BJ (cell line): ENCODE measurements around the gene TUSC2. TPM values are rescaled to one million over a fixed set of nuclear protein-coding genes. Genes with fewer than 3 reads are reported as not detected.

ENCODE experiments used
- CTCF ChIA-PET: fragments of 350-600 bp; formaldehyde crosslinking; extraction: SDS; loops from one replicate; lab custom pipeline; 2021; ENCODE audit warnings: antibody characterized with exemption, inconsistent platforms; lab: Yijun Ruan, JAX
- POLR2A ChIA-PET: fragments of 300-600 bp; sonication (Branson Sonifier 250); formaldehyde crosslinking; extraction: SDS; loops from one replicate; lab custom pipeline; 2021; ENCODE audit warnings: antibody characterized with exemption; lab: Charles Lee
- DNase-seq: peaks from one replicate; pipeline ENCODE4 v3.0.0-alpha.2; 2011; ENCODE audit warnings: low read depth
- H3K27me3 ChIP-seq: 2 replicates; pipeline ENCODE4 v1.6.0; 2011; ENCODE audit warnings: low read length; ENCODE audit not compliant: control insufficient read depth, insufficient read depth
- H3K36me3 ChIP-seq: 2 replicates; pipeline ENCODE4 v1.5.1; 2011; ENCODE audit warnings: low read length; ENCODE audit not compliant: control insufficient read depth, insufficient read depth
- H3K4me3 ChIP-seq: 2 replicates; pipeline ENCODE4 v1.5.1; 2011; ENCODE audit warnings: low read depth, mild to moderate bottlenecking, control low read depth, low read length
- CTCF ChIP-seq: IDR thresholded peaks from 2 replicates; pipeline ENCODE4 v1.5.1; 2011; ENCODE audit warnings: low read depth, mild to moderate bottlenecking, control low read depth, inconsistent platforms, low read length, moderate library complexity; ENCODE audit not compliant: insufficient read depth
- polyA plus RNA-seq: library from polyadenylated mRNA; depleted of rRNA; stranded (reverse); fragments of >200 nt; gene quantifications from 2 replicates; pipeline ENCODE4 v1.2.3, GENCODE V29; 2011

TUSC2 gene
- polyA plus RNA-seq, 1 experiment: 38.9 TPM

GRCh38 chr3:50320853-50321335 lies 7.1 kb downstream of the TUSC2 start:
- ChIA-PET POLR2A (interaction anchor here (0.6 kb wide), 1 partner anchor 29 kb away, joined by 3 read pairs; no protein-coding TSS in a partner anchor), CTCF (interaction anchor here (1.0 to 1.9 kb wide), 4 partner anchors 14 to 47 kb away, joined by 3 to 6 read pairs (median 4); no protein-coding TSS in a partner anchor)
- peak overlapping the region; percentile 53 for H3K4me3 ChIP-seq
- H3K27me3 ChIP-seq: no peaks in the 10 kb centered on the region
- DNase-seq: no peak
- peaks cover 24% of the 10 kb centered on the region for H3K36me3 ChIP-seq
- no peak for TF ChIP-seq CTCF

- CTCF ChIA-PET: interaction anchor here (1.0 to 1.9 kb wide), 4 partner anchors 13 to 46 kb away, joined by 3 to 6 read pairs (median 4); partner anchors contain the start of gene IFRD2
- H3K4me3 ChIP-seq: peak overlapping the region; percentile 53
- no peak for DNase-seq
- TF ChIP-seq CTCF: no peak
- no peaks in the 10 kb centered on the region for H3K27me3 ChIP-seq
- H3K36me3 ChIP-seq: peaks cover 21% of the 10 kb centered on the region
- POLR2A ChIA-PET: no interaction called here
These were observed 8.0 kb downstream of the TUSC2 start for GRCh38 chr3:50319894-50320625.

GRCh38 chr3:50319181-50319893 lies 8.7 kb downstream of the TUSC2 start:
- ChIA-PET POLR2A (no interaction called here), CTCF (interaction anchor here (0.6 to 1.3 kb wide), 4 partner anchors 12 to 611 kb away, joined by 3 to 5 read pairs (median 3); partner anchors contain the start of gene IFRD2)
- H3K4me3 ChIP-seq: no peak overlapping the region
- no peak for TF ChIP-seq CTCF
- H3K36me3 ChIP-seq: peaks cover 20% of the 10 kb centered on the region
- no peaks in the 10 kb centered on the region for H3K27me3 ChIP-seq
- DNase-seq: no peak

GRCh38 chr3:50318615-50319014 lies 9.4 kb downstream of the TUSC2 start:
- Histone ChIP-seq H3K27me3 (no peaks in the 10 kb centered on the region), H3K4me3 (no peak overlapping the region), H3K36me3 (peaks cover 20% of the 10 kb centered on the region)
- TF ChIP-seq CTCF: no peak
- POLR2A ChIA-PET: no interaction called here
- CTCF ChIA-PET: interaction anchor here (0.6 to 1.3 kb wide), 4 partner anchors 11 to 610 kb away, joined by 3 to 5 read pairs (median 3); partner anchors contain the start of gene IFRD2
- DNase-seq: no peak

GRCh38 chr3:50318163-50318562 lies 9.9 kb downstream of the TUSC2 start:
- Histone ChIP-seq H3K27me3 (no peaks in the 10 kb centered on the region), H3K4me3 (no peak overlapping the region), H3K36me3 (peaks cover 20% of the 10 kb centered on the region)
- no peak for DNase-seq
- ChIA-PET CTCF (interaction anchor here (1.2 to 1.9 kb wide), 3 partner anchors 11 to 91 kb away, joined by 3 read pairs; partner anchors contain the start of genes HYAL3 and NAA80), POLR2A (no interaction called here)
- TF ChIP-seq CTCF: no peak
